ENCODE measurements around the gene NOPCHAP1.

The NOPCHAP1 gene

DNA sequence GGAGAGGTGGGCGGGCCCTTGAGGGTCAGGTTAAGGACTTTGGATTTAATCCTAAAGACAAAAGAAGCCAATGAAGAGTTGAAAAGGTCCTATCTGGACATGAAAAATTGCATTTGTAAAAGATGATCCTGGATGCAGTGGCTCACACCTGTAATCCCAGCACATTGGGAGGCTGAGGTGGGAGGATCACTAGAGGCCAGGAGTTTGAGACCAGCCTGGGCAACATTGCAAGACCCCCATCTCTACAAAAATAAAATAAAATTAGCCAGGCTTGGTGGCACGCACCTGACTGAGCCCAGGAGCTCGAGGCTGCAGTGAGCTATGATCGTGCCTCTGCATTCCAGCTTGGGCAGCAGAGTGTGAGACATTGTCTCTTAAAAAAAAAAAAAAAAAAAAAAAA, 25.7 kb upstream of the NOPCHAP1 start:
- Histone ChIP-seq H3K9ac (no peak overlapping the region), H3K36me3 (no peaks in the 10 kb centered on the region), H3K4me3 (no peak overlapping the region), H3K27ac (no peak overlapping the region), H3K4me1 (peaks cover 8 to 26% (median 14%) of the 10 kb centered on the region in 10 experiments; a peak in 19 of 20 replicates), H3K4me2 (no peak overlapping the region), H3K9me3 (replicated peaks in 1 of 11) (no peaks in the 10 kb centered on the region), H3K27me3 (peaks cover 11 to 34% (median 24%) of the 10 kb centered on the region in 11 experiments), H4K20me1 (no peaks in the 10 kb centered on the region)
- no peak for TF ChIP-seq Cebpa-rat (IDR thresholded peaks at IDR 0.05)

DNA sequence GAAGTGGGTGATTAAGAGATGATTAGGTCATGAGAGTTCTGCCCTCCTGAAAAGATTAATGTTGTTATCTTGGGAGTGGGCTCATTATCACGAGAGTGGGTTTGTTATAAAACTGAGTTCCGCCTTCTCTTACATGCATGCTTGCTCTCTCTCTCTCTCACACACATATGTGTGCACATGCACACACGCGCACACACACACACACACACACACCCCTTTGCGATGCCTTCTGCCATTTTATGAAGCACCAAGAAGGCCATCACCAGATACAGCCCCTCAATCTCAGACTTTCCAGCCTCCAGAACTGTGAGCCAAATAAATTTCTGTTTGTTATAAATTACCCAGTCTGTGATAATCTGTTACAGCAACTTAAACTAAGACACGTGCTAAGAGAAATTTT, 22.4 kb upstream of the NOPCHAP1 start:
- no peak overlapping the region for H3K4me2 ChIP-seq
- no peak overlapping the region for H3K9ac ChIP-seq
- no peaks in the 10 kb centered on the region; a peak in 1 of 22 replicates for H3K9me3 ChIP-seq (replicated peaks in 1 of 11)
- peaks cover 0 to 6% (median 0%) of the 10 kb centered on the region in 11 experiments; a peak in 6 of 22 replicates for H3K27me3 ChIP-seq
- no peak overlapping the region for H3K27ac ChIP-seq
- peaks cover 4 to 20% (median 8%) of the 10 kb centered on the region in 10 experiments; a peak in 17 of 20 replicates for H3K4me1 ChIP-seq
- TF ChIP-seq Cebpa-rat (IDR thresholded peaks at IDR 0.05), result no peak
- no peaks in the 10 kb centered on the region for H3K36me3 ChIP-seq
- no peaks in the 10 kb centered on the region for H4K20me1 ChIP-seq
- no peak overlapping the region for H3K4me3 ChIP-seq

DNA sequence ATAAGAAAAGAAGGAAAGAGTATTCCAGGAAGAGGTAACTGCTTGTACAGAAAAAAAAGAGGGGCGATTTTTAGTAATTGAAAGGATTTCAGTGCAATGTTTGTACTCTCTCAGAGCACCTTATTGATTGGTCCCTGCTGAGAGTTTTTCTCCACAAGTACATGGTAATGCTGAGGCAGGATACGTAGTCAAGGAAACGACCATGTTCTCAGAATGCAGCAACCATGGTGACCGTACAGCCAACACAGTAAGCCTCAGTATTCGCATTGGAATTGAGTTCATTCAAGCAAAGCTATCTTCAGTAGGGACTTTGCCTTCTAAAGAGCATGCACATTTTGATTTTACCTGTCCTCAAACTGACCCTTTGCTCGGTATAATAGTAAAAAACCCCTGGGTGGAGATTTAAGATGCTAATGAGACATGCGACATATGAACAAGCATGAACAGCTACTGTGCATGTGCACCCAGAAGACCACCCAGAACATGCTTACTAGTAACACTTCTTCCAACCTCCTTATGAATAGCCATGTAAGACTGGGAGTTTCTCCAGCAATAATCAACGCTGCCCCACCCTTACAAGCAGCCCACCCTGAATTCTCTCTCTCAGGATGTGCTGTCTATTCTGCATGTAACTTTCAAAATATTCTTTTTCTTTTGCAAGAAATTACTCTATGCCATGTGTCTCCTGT, 21.8 kb upstream of the NOPCHAP1 start:
- no peak for TF ChIP-seq Cebpa-rat (IDR thresholded peaks at IDR 0.05)
- no peak overlapping the region for H3K27ac ChIP-seq
- no peak overlapping the region for H3K4me2 ChIP-seq
- no peak overlapping the region for H3K4me3 ChIP-seq
- H3K9me3 ChIP-seq (replicated peaks in 1 of 11), result no peaks in the 10 kb centered on the region; a peak in 1 of 22 replicates
- H3K27me3 ChIP-seq, result peaks cover 0 to under 1% (median 0%) of the 10 kb centered on the region in 11 experiments; a peak in 1 of 22 replicates
- H3K4me1 ChIP-seq, result peaks cover 0 to 18% (median 2%) of the 10 kb centered on the region in 10 experiments; a peak in 11 of 20 replicates
- no peaks in the 10 kb centered on the region for H4K20me1 ChIP-seq
- no peaks in the 10 kb centered on the region for H3K36me3 ChIP-seq
- no peak overlapping the region for H3K9ac ChIP-seq

DNA sequence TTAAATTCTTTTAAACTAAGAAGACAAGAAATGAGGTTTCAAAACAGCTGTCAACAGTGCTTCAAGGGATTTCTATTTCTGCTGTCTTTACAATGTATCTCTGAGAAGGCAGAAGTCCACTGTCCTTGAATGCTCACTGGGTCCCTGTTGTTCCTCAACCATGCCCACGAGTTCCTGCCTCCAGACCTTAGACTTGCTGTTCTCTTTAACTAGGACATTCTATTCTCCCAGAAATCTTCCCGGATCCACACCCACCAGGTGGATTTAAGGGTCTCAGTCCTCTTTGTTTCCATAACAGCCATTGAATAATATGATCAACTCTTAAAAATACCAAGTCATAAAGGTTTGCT, 21.3 kb upstream of the NOPCHAP1 start:
- TF ChIP-seq Cebpa-rat (IDR thresholded peaks at IDR 0.05), result no peak
- Histone ChIP-seq H3K9me3 (replicated peaks in 1 of 11) (no peaks in the 10 kb centered on the region; a peak in 1 of 22 replicates), H3K27me3 (no peaks in the 10 kb centered on the region), H3K27ac (no peak overlapping the region), H3K4me2 (no peak overlapping the region), H3K4me1 (peaks cover 0 to 15% (median 0%) of the 10 kb centered on the region in 10 experiments; a peak in 6 of 20 replicates), H3K4me3 (no peak overlapping the region), H3K36me3 (no peaks in the 10 kb centered on the region), H3K9ac (no peak overlapping the region), H4K20me1 (no peaks in the 10 kb centered on the region)

DNA sequence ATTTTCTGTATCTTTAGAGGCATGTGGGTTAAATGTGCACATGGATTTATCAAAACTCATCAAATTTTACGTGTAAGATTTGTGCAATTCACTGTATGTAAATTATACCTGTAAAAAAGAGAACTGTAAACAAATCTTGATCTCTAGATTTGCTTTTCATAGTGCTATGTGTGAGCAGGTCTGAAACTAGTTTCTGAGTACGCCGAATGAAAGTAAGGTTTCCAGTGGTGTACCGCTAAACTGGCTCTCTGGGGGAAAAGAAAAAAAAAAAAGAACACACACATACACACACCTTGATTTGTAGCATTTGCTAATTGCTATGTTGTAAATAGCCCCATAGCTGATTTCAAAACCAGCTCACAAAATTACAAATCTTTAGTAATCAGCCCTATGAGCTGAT, 19.4 kb upstream of the NOPCHAP1 start:
- TF ChIP-seq Cebpa-rat (IDR thresholded peaks at IDR 0.05), result no peak
- H3K27me3 ChIP-seq, result no peaks in the 10 kb centered on the region
- H3K9me3 ChIP-seq (replicated peaks in 1 of 11), result no peaks in the 10 kb centered on the region; a peak in 1 of 22 replicates
- no peak overlapping the region for H3K27ac ChIP-seq
- peaks cover 0 to 12% (median 0%) of the 10 kb centered on the region in 10 experiments; a peak in 6 of 20 replicates for H3K4me1 ChIP-seq
- H3K4me2 ChIP-seq, result 0 out of 22 replicates have a peak overlapping the region, but pooled peaks of 1 of the 11 experiments have one; percentile 32
- no peak overlapping the region for H3K9ac ChIP-seq
- H3K4me3 ChIP-seq, result no peak overlapping the region
- H4K20me1 ChIP-seq, result no peaks in the 10 kb centered on the region
- no peaks in the 10 kb centered on the region for H3K36me3 ChIP-seq

DNA sequence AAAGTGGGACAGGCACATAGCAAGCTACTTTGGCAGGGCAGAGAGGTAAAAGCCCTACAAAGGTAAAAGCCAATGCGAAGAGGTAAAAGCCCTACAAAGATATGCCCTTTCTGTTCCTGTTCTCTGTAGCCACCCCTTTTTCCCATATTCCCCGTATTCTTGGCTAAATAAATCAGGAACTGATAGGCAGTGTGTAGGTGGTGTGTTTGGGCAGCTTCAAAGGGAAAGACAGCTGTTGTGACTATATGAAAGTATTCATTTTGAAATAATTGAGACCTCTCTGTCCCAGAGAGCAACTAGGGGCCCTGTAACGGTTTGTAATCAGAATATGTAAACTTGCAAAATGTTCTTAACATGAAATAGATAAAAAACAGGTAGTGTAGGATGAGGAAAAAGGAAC, 16.8 kb upstream of the NOPCHAP1 start:
- TF ChIP-seq Cebpa-rat (IDR thresholded peaks at IDR 0.05), result no peak
- Histone ChIP-seq H3K9me3 (replicated peaks in 1 of 11) (no peaks in the 10 kb centered on the region; a peak in 1 of 22 replicates), H3K27me3 (no peaks in the 10 kb centered on the region), H3K36me3 (no peaks in the 10 kb centered on the region), H3K4me2 (no peak overlapping the region; a peak in 1 of 22 replicates), H3K27ac (no peak overlapping the region), H4K20me1 (no peaks in the 10 kb centered on the region), H3K4me1 (peaks cover 0 to 17% (median 4%) of the 10 kb centered on the region in 10 experiments; a peak in 11 of 20 replicates), H3K9ac (no peak overlapping the region), H3K4me3 (no peak overlapping the region)

DNA sequence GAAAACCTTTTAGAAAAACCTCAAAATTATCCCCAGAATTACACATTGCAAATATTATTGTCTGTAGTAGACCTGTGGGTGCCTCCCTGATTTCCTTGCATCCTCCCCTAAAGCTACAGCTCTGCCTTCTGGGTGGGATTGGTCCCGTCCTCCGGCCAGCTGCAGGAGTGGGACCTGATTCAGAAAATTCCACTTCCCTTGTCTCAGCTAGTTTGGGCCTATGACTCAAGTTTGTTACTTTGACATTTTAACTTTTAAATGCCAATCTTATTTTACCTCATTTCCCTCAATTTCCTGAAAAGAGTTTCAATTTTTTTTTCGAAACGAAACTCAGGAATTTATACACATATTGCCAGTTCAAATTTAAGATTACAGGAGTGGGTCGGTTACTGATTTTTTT, 14.8 kb upstream of the NOPCHAP1 start:
- H3K27me3 ChIP-seq, result no peaks in the 10 kb centered on the region
- H3K4me1 ChIP-seq, result peaks cover 0 to 30% (median 18%) of the 10 kb centered on the region in 10 experiments; a peak in 13 of 20 replicates
- no peak overlapping the region for H3K4me3 ChIP-seq
- H3K4me2 ChIP-seq, result no peak overlapping the region
- H3K36me3 ChIP-seq, result no peaks in the 10 kb centered on the region
- no peaks in the 10 kb centered on the region for H4K20me1 ChIP-seq
- no peak for TF ChIP-seq Cebpa-rat (IDR thresholded peaks at IDR 0.05)
- no peak overlapping the region for H3K27ac ChIP-seq
- no peak overlapping the region for H3K9ac ChIP-seq
- no peaks in the 10 kb centered on the region for H3K9me3 ChIP-seq (replicated peaks in 1 of 11)

DNA sequence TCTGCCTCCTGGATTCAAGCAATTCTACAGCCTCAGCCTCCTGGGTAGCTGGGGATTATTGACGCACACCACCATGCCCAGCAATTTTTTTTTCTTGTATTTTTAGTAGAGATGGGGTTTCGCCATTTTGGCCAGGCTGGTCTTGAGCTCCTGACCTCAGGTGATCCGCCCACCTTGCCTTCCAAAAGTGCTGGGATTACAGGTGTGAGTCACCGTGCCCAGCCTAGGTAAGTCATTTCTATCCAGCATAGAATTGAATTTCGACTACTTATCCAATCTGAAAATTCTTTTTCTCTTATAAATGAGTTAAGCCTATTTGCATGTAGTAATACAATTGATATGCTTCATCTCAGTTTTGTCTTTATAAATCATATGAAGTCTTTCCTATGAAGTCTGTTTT, 12.9 kb upstream of the NOPCHAP1 start:
- no peak for TF ChIP-seq Cebpa-rat (IDR thresholded peaks at IDR 0.05)
- Histone ChIP-seq H3K27ac (no peak overlapping the region), H3K4me2 (no peak overlapping the region), H3K9me3 (replicated peaks in 1 of 11) (no peaks in the 10 kb centered on the region), H3K9ac (no peak overlapping the region), H4K20me1 (no peaks in the 10 kb centered on the region; a peak in 1 of 22 replicates), H3K4me3 (no peak overlapping the region), H3K27me3 (no peaks in the 10 kb centered on the region), H3K4me1 (peaks cover 0 to 40% (median 23%) of the 10 kb centered on the region in 10 experiments; a peak in 13 of 20 replicates), H3K36me3 (no peaks in the 10 kb centered on the region)

DNA sequence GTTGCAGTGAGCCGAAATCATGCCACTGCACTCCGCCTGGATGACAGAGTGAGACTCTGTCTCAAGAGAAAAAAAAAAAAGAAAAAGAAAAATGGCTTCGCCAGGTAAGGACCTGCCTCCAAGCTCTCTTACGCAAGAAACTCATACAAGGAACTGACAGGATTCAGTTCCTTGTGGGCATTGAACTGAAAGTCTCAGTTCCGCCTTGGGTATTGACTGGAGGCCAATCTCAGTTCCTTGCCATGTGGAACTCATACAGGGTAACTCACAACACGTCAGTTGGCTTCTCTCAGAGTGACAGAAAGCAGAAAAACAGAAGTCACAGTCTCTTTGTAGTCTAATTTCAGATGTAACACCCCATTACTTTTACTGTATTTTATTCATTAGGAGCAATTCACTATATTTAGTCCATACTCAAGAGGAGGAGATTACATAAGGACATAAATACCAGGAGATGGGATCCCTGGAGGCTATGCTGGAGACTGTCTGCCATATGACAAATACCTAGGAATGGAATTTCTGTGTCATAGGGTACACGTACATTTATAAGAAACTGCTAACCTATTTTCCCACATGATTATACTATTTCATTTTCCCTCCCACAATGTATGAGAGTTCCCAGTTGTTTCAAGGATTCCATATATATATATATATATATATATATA, 11.4 kb upstream of the NOPCHAP1 start:
- Histone ChIP-seq H3K27me3 (no peaks in the 10 kb centered on the region), H4K20me1 (no peaks in the 10 kb centered on the region; a peak in 1 of 22 replicates), H3K4me2 (peak overlapping the region in 8 of 11 experiments; percentile 3 to 78 (median 51); a peak in 12 of 22 replicates), H3K9ac (no peak overlapping the region), H3K36me3 (no peaks in the 10 kb centered on the region), H3K4me3 (no peak overlapping the region), H3K27ac (peak overlapping the region in 5 of 11 experiments; percentile 4 to 63 (median 48); a peak in 8 of 22 replicates), H3K9me3 (replicated peaks in 1 of 11) (no peaks in the 10 kb centered on the region), H3K4me1 (peaks cover 0 to 38% (median 23%) of the 10 kb centered on the region in 10 experiments; a peak in 13 of 20 replicates)
- peak in 9 of 11 experiments; percentile 31 to 81 (median 55); a peak in 12 of 22 replicates for TF ChIP-seq Cebpa-rat (IDR thresholded peaks at IDR 0.05)

All from BLaER1 treated with 17β-estradiol and CSF1 and Interleukin-3, amounts not matched to agents 10 nM and 100 nM (cell line).